HepG2 (cell line): ENCODE measurements around the gene SLC51B. TPM values are rescaled to one million over a fixed set of nuclear protein-coding genes. Genes with fewer than 3 reads are reported as not detected.

ENCODE experiments used
- FOXC1 ChIP-seq: sonication (generic); formaldehyde crosslinking; IDR thresholded peaks from 2 replicates; pipeline ENCODE4 v1.8.0; 2022; ENCODE audit warnings: mild to moderate bottlenecking, missing genetic modification reagents, borderline replicate concordance
- HHEX ChIP-seq: IDR thresholded peaks from 2 replicates; pipeline ENCODE4 v1.6.1; 2016; ENCODE audit warnings: control low read depth
- IRF2 ChIP-seq: IDR thresholded peaks from 2 replicates; pipeline ENCODE4 v1.6.1; 2018; ENCODE audit warnings: missing genetic modification reagents, missing compliant biosample characterization
- JUNB ChIP-seq: sonication (generic); formaldehyde crosslinking; IDR thresholded peaks from 2 replicates; pipeline ENCODE4 v1.8.0; 2022; ENCODE audit warnings: missing genetic modification reagents, mild to moderate bottlenecking, borderline replicate concordance
- MED13 ChIP-seq: sonication (generic); formaldehyde crosslinking; IDR thresholded peaks from 2 replicates; pipeline ENCODE4 v1.5.0; 2020; ENCODE audit warnings: missing genetic modification reagents
- RNF2 ChIP-seq: fragments of 450-650 bp; conservative IDR thresholded peaks from 2 replicates; pipeline ENCODE4 v1.6.1; 2016; ENCODE audit warnings: low read depth
- SIN3B ChIP-seq: fragments of 150-350 bp; IDR thresholded peaks from 2 replicates; pipeline ENCODE4 v1.6.1; 2014; ENCODE audit warnings: low read length
- SRF ChIP-seq: IDR thresholded peaks from 2 replicates; pipeline ENCODE4 v1.6.1; 2011; ENCODE audit warnings: mild to moderate bottlenecking, low read depth, low read length, moderate library complexity
- XBP1 ChIP-seq: sonication (generic); formaldehyde crosslinking; IDR thresholded peaks from 2 replicates; pipeline ENCODE4 v1.5.0; 2020; ENCODE audit warnings: missing genetic modification reagents
- ZFP37 ChIP-seq: sonication (generic); formaldehyde crosslinking; IDR thresholded peaks from 2 replicates; pipeline ENCODE4 v1.4.0; 2020; ENCODE audit warnings: missing genetic modification reagents, borderline replicate concordance
- ZFP90 ChIP-seq: sonication (generic); formaldehyde crosslinking; IDR thresholded peaks from 2 replicates; pipeline ENCODE4 v1.8.0; 2022; ENCODE audit warnings: missing genetic modification reagents, mild to moderate bottlenecking, inconsistent platforms, borderline replicate concordance
- ZNF34 ChIP-seq: sonication (generic); formaldehyde crosslinking; IDR thresholded peaks from 2 replicates; pipeline ENCODE4 v1.4.0; 2020; ENCODE audit warnings: mild to moderate bottlenecking, missing genetic modification reagents, borderline replicate concordance
- ZNF547 ChIP-seq: sonication (generic); formaldehyde crosslinking; IDR thresholded peaks from 2 replicates; pipeline ENCODE4 v1.5.1; 2020; ENCODE audit warnings: mild to moderate bottlenecking, missing genetic modification reagents
- ZNF660 ChIP-seq: sonication (generic); formaldehyde crosslinking; IDR thresholded peaks from 2 replicates; pipeline ENCODE4 v1.5.1; 2020; ENCODE audit warnings: mild to moderate bottlenecking, low read depth, missing genetic modification reagents, borderline replicate concordance
- ZNF768 ChIP-seq: sonication (generic); formaldehyde crosslinking; IDR thresholded peaks from 2 replicates; pipeline ENCODE4 v1.4.0; 2020; ENCODE audit warnings: missing genetic modification reagents
- ZNF776 ChIP-seq: sonication (generic); formaldehyde crosslinking; IDR thresholded peaks from 2 replicates; pipeline ENCODE4 v1.4.0; 2020; ENCODE audit warnings: mild to moderate bottlenecking, missing genetic modification reagents
- ZNF777 ChIP-seq: sonication (generic); formaldehyde crosslinking; IDR thresholded peaks from 2 replicates; pipeline ENCODE4 v1.4.0; 2020; ENCODE audit warnings: missing genetic modification reagents
- ZNF790 ChIP-seq: sonication (generic); formaldehyde crosslinking; IDR thresholded peaks from 2 replicates; pipeline ENCODE4 v1.8.0; 2022; ENCODE audit warnings: missing genetic modification reagents, mild to moderate bottlenecking, borderline replicate concordance
- polyA plus RNA-seq, 8 experiments: library from polyadenylated mRNA; depleted of rRNA in 3 of 8; stranded (reverse) in 7 of 8; unstranded in 1 of 8; fragments of >200 nt; fragmentation: Illumina TruSeq in 4 of 8; extraction: Trizol in 4 of 8; gene quantifications; 2 replicates each; pipeline versions ENCODE4 v1.2.1 to v1.2.3, GENCODE V29; 2011 to 2016; ENCODE audit warnings: low read depth in 4 of 8, missing spikeins in 1 of 8, mixed read lengths in 1 of 8; ENCODE audit not compliant: insufficient read depth in 1 of 8
- total RNA-seq, 5 experiments: library from RNA; depleted of rRNA; stranded (reverse); fragments of >200 nt; fragmentation: Illumina TruSeq; extraction: Trizol; gene quantifications; 2 replicates each; pipeline ENCODE4 v1.2.3, GENCODE V29; 2016; ENCODE audit warnings: low read depth in 1 of 5
- TF ChIP-seq, protein P1 (sequence below): sonication (generic); formaldehyde crosslinking; IDR thresholded peaks from 2 replicates; pipeline ENCODE4 v1.5.0; 2020; ENCODE audit warnings: missing genetic modification reagents
- TF ChIP-seq, protein P2 (sequence below): sonication (generic); formaldehyde crosslinking; IDR thresholded peaks from 2 replicates; pipeline ENCODE4 v1.4.0; 2020; ENCODE audit warnings: missing genetic modification reagents
- TF ChIP-seq, protein P3 (sequence below): sonication (generic); formaldehyde crosslinking; IDR thresholded peaks from 2 replicates; pipeline ENCODE4 v1.9.0; 2022; ENCODE audit warnings: missing genetic modification reagents, mild to moderate bottlenecking, borderline replicate concordance
- TF ChIP-seq, protein P4 (sequence below): sonication (generic); formaldehyde crosslinking; IDR thresholded peaks from 2 replicates; pipeline ENCODE4 v1.4.0; 2020; ENCODE audit warnings: mild to moderate bottlenecking, missing genetic modification reagents

Gene SLC51B
- total and polyA plus RNA-seq, 2 of the 13 experiments (the other 11 are each of a cell fraction or from before 2014, with no cell fraction given) = 14.9 to 17.1 TPM

DNA sequence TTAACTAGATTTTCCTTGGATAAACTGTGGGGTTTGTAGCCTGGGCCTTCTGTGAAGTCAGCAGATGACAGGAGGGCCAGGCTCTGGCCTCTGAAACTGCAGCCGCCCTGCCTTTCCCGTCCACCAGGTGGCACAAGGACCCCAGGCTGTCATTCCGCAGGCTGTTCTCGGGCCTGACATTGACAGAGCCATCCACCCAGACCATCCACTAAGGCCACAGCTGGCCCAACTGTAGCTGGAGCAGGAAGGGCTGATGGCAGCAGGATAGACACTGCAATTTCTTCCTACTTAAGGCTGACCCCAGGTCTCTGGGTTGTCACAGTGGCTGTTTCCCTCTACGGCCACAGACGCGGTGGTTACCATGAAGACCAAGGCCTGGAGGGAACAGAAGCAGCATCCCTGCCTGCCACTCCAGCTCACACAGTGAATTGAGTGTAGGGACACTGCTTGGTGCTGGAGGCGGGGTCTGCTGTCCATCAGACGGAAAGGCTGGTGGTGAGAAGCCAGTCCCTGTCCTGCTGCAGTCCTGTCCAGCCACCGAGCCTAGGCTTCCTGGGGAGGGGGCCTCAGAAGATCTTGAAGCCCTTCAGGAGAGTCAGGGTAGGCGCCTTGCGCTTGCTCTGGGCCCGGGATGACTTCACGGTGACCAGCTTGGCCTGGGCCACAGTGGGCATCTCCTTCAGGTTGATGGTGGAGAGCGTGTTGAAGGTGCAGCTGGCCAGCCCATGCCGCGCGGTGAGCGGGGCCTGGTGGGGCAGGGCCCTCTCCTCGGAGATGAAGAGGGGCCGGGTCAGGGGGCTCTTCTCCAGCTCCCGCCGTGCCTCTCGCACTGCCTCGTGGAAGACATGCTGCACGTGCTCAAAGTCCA is 9.4 kb downstream of the SLC51B start (continued):
- 0 out of 2 replicates have a peak, but pooled peaks have one; percentile 48 for TF ChIP-seq ZNF34 (CRISPR knock-in tag)
- 0 out of 2 replicates have a peak, but pooled peaks have one; percentile 37 for TF ChIP-seq ZNF776 (CRISPR knock-in tag)
- no peak for TF ChIP-seq ZNF790 (CRISPR knock-in tag)
- TF ChIP-seq SRF = no peak
- no peak for TF ChIP-seq ZFP90 (CRISPR knock-in tag)
- TF ChIP-seq, protein P1, sequence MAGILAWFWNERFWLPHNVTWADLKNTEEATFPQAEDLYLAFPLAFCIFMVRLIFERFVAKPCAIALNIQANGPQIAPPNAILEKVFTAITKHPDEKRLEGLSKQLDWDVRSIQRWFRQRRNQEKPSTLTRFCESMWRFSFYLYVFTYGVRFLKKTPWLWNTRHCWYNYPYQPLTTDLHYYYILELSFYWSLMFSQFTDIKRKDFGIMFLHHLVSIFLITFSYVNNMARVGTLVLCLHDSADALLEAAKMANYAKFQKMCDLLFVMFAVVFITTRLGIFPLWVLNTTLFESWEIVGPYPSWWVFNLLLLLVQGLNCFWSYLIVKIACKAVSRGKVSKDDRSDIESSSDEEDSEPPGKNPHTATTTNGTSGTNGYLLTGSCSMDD = no peak
- 0 out of 2 replicates have a peak, but pooled peaks have one; percentile 17 for TF ChIP-seq ZNF547
- TF ChIP-seq MED13 (CRISPR knock-in tag) = no peak
- TF ChIP-seq, protein P2, sequence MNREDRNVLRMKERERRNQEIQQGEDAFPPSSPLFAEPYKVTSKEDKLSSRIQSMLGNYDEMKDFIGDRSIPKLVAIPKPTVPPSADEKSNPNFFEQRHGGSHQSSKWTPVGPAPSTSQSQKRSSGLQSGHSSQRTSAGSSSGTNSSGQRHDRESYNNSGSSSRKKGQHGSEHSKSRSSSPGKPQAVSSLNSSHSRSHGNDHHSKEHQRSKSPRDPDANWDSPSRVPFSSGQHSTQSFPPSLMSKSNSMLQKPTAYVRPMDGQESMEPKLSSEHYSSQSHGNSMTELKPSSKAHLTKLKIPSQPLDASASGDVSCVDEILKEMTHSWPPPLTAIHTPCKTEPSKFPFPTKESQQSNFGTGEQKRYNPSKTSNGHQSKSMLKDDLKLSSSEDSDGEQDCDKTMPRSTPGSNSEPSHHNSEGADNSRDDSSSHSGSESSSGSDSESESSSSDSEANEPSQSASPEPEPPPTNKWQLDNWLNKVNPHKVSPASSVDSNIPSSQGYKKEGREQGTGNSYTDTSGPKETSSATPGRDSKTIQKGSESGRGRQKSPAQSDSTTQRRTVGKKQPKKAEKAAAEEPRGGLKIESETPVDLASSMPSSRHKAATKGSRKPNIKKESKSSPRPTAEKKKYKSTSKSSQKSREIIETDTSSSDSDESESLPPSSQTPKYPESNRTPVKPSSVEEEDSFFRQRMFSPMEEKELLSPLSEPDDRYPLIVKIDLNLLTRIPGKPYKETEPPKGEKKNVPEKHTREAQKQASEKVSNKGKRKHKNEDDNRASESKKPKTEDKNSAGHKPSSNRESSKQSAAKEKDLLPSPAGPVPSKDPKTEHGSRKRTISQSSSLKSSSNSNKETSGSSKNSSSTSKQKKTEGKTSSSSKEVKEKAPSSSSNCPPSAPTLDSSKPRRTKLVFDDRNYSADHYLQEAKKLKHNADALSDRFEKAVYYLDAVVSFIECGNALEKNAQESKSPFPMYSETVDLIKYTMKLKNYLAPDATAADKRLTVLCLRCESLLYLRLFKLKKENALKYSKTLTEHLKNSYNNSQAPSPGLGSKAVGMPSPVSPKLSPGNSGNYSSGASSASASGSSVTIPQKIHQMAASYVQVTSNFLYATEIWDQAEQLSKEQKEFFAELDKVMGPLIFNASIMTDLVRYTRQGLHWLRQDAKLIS (CRISPR knock-in tag) = no peak
- peak; percentile 55; the same call in 1 of the 2 replicates for TF ChIP-seq ZNF768 (CRISPR knock-in tag)
- TF ChIP-seq XBP1 (CRISPR knock-in tag) = no peak
- TF ChIP-seq, protein P3, sequence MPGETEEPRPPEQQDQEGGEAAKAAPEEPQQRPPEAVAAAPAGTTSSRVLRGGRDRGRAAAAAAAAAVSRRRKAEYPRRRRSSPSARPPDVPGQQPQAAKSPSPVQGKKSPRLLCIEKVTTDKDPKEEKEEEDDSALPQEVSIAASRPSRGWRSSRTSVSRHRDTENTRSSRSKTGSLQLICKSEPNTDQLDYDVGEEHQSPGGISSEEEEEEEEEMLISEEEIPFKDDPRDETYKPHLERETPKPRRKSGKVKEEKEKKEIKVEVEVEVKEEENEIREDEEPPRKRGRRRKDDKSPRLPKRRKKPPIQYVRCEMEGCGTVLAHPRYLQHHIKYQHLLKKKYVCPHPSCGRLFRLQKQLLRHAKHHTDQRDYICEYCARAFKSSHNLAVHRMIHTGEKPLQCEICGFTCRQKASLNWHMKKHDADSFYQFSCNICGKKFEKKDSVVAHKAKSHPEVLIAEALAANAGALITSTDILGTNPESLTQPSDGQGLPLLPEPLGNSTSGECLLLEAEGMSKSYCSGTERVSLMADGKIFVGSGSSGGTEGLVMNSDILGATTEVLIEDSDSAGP (CRISPR knock-in tag) = peak; percentile 46
- TF ChIP-seq FOXC1 (CRISPR knock-in tag) = peak; percentile 69; the same call in 1 of the 2 replicates
- no peak for TF ChIP-seq ZNF777 (CRISPR knock-in tag)
- TF ChIP-seq HHEX (CRISPR knock-in tag) = no peak
- TF ChIP-seq JUNB (CRISPR knock-in tag) = no peak
- TF ChIP-seq, protein P4, sequence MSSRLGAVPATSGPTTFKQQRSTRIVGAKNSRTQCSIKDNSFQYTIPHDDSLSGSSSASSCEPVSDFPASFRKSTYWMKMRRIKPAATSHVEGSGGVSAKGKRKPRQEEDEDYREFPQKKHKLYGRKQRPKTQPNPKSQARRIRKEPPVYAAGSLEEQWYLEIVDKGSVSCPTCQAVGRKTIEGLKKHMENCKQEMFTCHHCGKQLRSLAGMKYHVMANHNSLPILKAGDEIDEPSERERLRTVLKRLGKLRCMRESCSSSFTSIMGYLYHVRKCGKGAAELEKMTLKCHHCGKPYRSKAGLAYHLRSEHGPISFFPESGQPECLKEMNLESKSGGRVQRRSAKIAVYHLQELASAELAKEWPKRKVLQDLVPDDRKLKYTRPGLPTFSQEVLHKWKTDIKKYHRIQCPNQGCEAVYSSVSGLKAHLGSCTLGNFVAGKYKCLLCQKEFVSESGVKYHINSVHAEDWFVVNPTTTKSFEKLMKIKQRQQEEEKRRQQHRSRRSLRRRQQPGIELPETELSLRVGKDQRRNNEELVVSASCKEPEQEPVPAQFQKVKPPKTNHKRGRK = 0 out of 2 replicates have a peak, but pooled peaks have one; percentile 23
- no peak for TF ChIP-seq ZNF660 (CRISPR knock-in tag)
- no peak for TF ChIP-seq RNF2
- TF ChIP-seq SIN3B = 0 out of 2 replicates have a peak, but pooled peaks have one; percentile 24
- TF ChIP-seq IRF2 (CRISPR knock-in tag) = peak; percentile 62; the same call in 1 of the 2 replicates
- no peak for TF ChIP-seq ZFP37
